Aorta (tissue), 5 donors: ENCODE measurements around the gene PER2. TPM values are rescaled to one million over a fixed set of nuclear protein-coding genes. Genes with fewer than 3 reads are reported as not detected.

Source experiments
- ATAC-seq: fragments of 200-7000 bp; cut with Tn5 transposase; one replicate; pipeline ENCODE4 v1.9.1; 2022; ENCODE audit warnings: moderate library complexity; ENCODE audit not compliant: low FRiP score
- DNase-seq, 2 donors: peaks; one replicate each; pipeline ENCODE4 v3.0.0-alpha.2; 2020
- H3K27ac ChIP-seq, 2 donors: one replicate each; pipeline ENCODE4 v1.5.1; 2013; ENCODE audit warnings: low read length in 2 of 2, mild to moderate bottlenecking in 2 of 2, moderate library complexity in 2 of 2, control low read depth in 1 of 2, inconsistent platforms in 1 of 2, low read depth in 1 of 2
- H3K27me3 ChIP-seq, 2 donors: one replicate each; pipeline ENCODE4 v1.6.1; 2013; ENCODE audit warnings: control low read depth in 1 of 2, low read length in 1 of 2, mild to moderate bottlenecking in 1 of 2, moderate library complexity in 1 of 2; ENCODE audit not compliant: insufficient read depth in 2 of 2, control insufficient read depth in 1 of 2
- H3K36me3 ChIP-seq, 2 donors: one replicate each; pipeline ENCODE4 v1.6.1; 2013; ENCODE audit warnings: control low read depth in 1 of 2, low read length in 1 of 2, mild to moderate bottlenecking in 1 of 2; ENCODE audit not compliant: insufficient read depth in 2 of 2, control insufficient read depth in 1 of 2
- H3K4me1 ChIP-seq, 2 donors: one replicate each; pipeline ENCODE4 v1.6.1; 2013; ENCODE audit warnings: low read length in 2 of 2, control low read depth in 1 of 2, mild to moderate bottlenecking in 1 of 2, moderate library complexity in 1 of 2; ENCODE audit not compliant: insufficient read depth in 2 of 2, control insufficient read depth in 1 of 2
- H3K4me3 ChIP-seq, 2 donors: one replicate each; pipeline ENCODE4 v1.5.1; 2013; ENCODE audit warnings: low read length in 2 of 2, control low read depth in 1 of 2, mild to moderate bottlenecking in 1 of 2
- H3K9me3 ChIP-seq: one replicate; pipeline ENCODE4 v1.6.1; 2013; ENCODE audit warnings: mild to moderate bottlenecking, low read length; ENCODE audit not compliant: control insufficient read depth
- WGBS, 2 donors: extraction: QIAGEN DNeasy Blood & Tissue Kit; methylation state at CpG; one replicate each; pipeline ENCODE4 v1.1.7; 2013; 5-methylcytosine and 5-hydroxymethylcytosine counted together
- intact Hi-C, 2 donors: fragments of 100-400 bp; cut with DNase I; formaldehyde crosslinking; loops; one replicate each; pipeline versions ENCODE4 v1.14.2 to v1.15.0; 2022
- polyA plus RNA-seq, 2 donors: library from polyadenylated mRNA; stranded (reverse); fragments of 200-250 nt; gene quantifications; one replicate each; pipeline ENCODE4 v1.2.3, GENCODE V29; 2013
- total RNA-seq, 2 donors: library from RNA; stranded (reverse); fragmentation: NEBNext Ultra II Directional; extraction: Animal tissue kit (Norgen Biotek cat#: 25700); gene quantifications; one replicate each; pipeline ENCODE4 v1.2.1, GENCODE V29; 2021
- donor health status: healthy with polysubstance abuse.
- donor health status: Bipolar disorder and iron deficiency.
- donor health status: DM: no; HTN: no; CAD: no.
- donor health status: DM: no; HTN: no; CAD: no.
- donor health status: DM: yes; HTN: yes; CAD: no.

Gene PER2
- total and polyA plus RNA-seq, 4 donors = 2.0 to 25.1 (median 14.1) TPM

GRCh38 chr2:238237431-238238135, 50.8 kb downstream of the PER2 start:
- ATAC-seq (no peak), DNase-seq (no peak)
- Histone ChIP-seq H3K27ac (no peak overlapping the region), H3K27me3 (no peaks in the 10 kb centered on the region), H3K4me1 (no peaks in the 10 kb centered on the region), H3K9me3 (no peaks in the 10 kb centered on the region), H3K4me3 (no peak overlapping the region), H3K36me3 (no peaks in the 10 kb centered on the region)
- intact Hi-C loops = no loop called here
- 90 to 95% methylated on average over 11 of the region's 11 CpGs for WGBS, 2 donors

GRCh38 chr2:238236571-238236970, 51.8 kb downstream of the PER2 start:
- intact Hi-C loops = no loop called here
- H3K27me3 ChIP-seq = no peaks in the 10 kb centered on the region
- H3K4me3 ChIP-seq = no peak overlapping the region
- H3K4me1 ChIP-seq = no peaks in the 10 kb centered on the region
- H3K27ac ChIP-seq = no peak overlapping the region
- H3K9me3 ChIP-seq = no peaks in the 10 kb centered on the region
- 77 to 91% methylated on average over 4 of the region's 4 CpGs for WGBS, 2 donors
- ATAC-seq (no peak), DNase-seq (no peak)
- no peaks in the 10 kb centered on the region for H3K36me3 ChIP-seq

GRCh38 chr2:238235856-238236255, 52.6 kb downstream of the PER2 start:
- H3K4me3 ChIP-seq = no peak overlapping the region
- no peak for ATAC-seq
- 91 to 94% methylated on average over 7 of the region's 7 CpGs for WGBS, 2 donors
- no peaks in the 10 kb centered on the region for H3K9me3 ChIP-seq
- no peaks in the 10 kb centered on the region for H3K4me1 ChIP-seq
- H3K36me3 ChIP-seq = no peaks in the 10 kb centered on the region
- intact Hi-C loops = no loop called here
- H3K27ac ChIP-seq = no peak overlapping the region
- no peak for DNase-seq
- H3K27me3 ChIP-seq = no peaks in the 10 kb centered on the region

GRCh38 chr2:238235331-238235732, 53.1 kb downstream of the PER2 start:
- no peak for DNase-seq
- Histone ChIP-seq H3K4me3 (no peak overlapping the region), H3K9me3 (no peaks in the 10 kb centered on the region), H3K36me3 (no peaks in the 10 kb centered on the region), H3K27me3 (no peaks in the 10 kb centered on the region), H3K4me1 (no peaks in the 10 kb centered on the region), H3K27ac (no peak overlapping the region)
- intact Hi-C loops = no loop called here
- no peak for ATAC-seq
- WGBS, 2 donors = 72 to 79% methylated on average over 11 of the region's 11 CpGs

GRCh38 chr2:238233625-238234024, 54.8 kb downstream of the PER2 start:
- Histone ChIP-seq H3K27ac (no peak overlapping the region), H3K36me3 (no peaks in the 10 kb centered on the region), H3K4me3 (no peak overlapping the region), H3K4me1 (no peaks in the 10 kb centered on the region), H3K9me3 (no peaks in the 10 kb centered on the region), H3K27me3 (no peaks in the 10 kb centered on the region)
- DNase-seq (no peak), ATAC-seq (no peak)
- intact Hi-C loops = no loop called here
- 84 to 91% methylated on average over 12 of the region's 12 CpGs for WGBS, 2 donors

GRCh38 chr2:238231809-238232208, 56.6 kb downstream of the PER2 start:
- Histone ChIP-seq H3K4me3 (no peak overlapping the region), H3K27ac (no peak overlapping the region), H3K27me3 (no peaks in the 10 kb centered on the region), H3K4me1 (no peaks in the 10 kb centered on the region), H3K9me3 (no peaks in the 10 kb centered on the region), H3K36me3 (no peaks in the 10 kb centered on the region)
- WGBS, 2 donors = 61 to 70% methylated on average over 21 of the region's 21 CpGs
- no peak for ATAC-seq
- no peak for DNase-seq
- intact Hi-C loops = no loop called here

- peak; percentile 75 to 90 for DNase-seq
- H3K4me1 ChIP-seq = no peaks in the 10 kb centered on the region
- H3K27ac ChIP-seq = no peak overlapping the region
- intact Hi-C loops = no loop called here
- H3K27me3 ChIP-seq = no peaks in the 10 kb centered on the region
- H3K36me3 ChIP-seq = no peaks in the 10 kb centered on the region
- ATAC-seq = peak; percentile 88
- no peaks in the 10 kb centered on the region for H3K9me3 ChIP-seq
- H3K4me3 ChIP-seq = no peak overlapping the region
- 16 to 35% methylated on average over 46 of the region's 46 CpGs for WGBS, 2 donors
These were observed 57.1 kb downstream of the PER2 start for GRCh38 chr2:238231251-238231793.

- intact Hi-C loops = no loop called here
- Histone ChIP-seq H3K27ac (no peak overlapping the region), H3K36me3 (no peaks in the 10 kb centered on the region), H3K9me3 (no peaks in the 10 kb centered on the region), H3K27me3 (no peaks in the 10 kb centered on the region), H3K4me1 (no peaks in the 10 kb centered on the region), H3K4me3 (no peak overlapping the region)
- DNase-seq = no peak
- no peak for ATAC-seq
- WGBS, 2 donors = 93 to 94% methylated on average over 5 of the region's 5 CpGs
These were observed 57.7 kb downstream of the PER2 start for GRCh38 chr2:238230699-238231098.

GRCh38 chr2:238228700-238229099, 59.7 kb downstream of the PER2 start:
- Histone ChIP-seq H3K9me3 (no peaks in the 10 kb centered on the region), H3K27ac (no peak overlapping the region), H3K36me3 (no peaks in the 10 kb centered on the region), H3K4me1 (no peaks in the 10 kb centered on the region), H3K27me3 (no peaks in the 10 kb centered on the region), H3K4me3 (no peak overlapping the region)
- ATAC-seq = no peak
- 8 to 10% methylated on average over 4 of the region's 4 CpGs for WGBS, 2 donors
- no peak for DNase-seq
- intact Hi-C loops = loop anchor here in 1 of 2 donors (5.0 kb wide), 1 partner anchor 56 kb away; no protein-coding TSS in a partner anchor
